HepG2 (cell line): ENCODE results near the gene SSH3. TPM values are rescaled to one million over a fixed set of nuclear protein-coding genes. Genes with fewer than 3 reads are reported as not detected.

Source experiments
- BRCA1 ChIP-seq: sonication (generic); formaldehyde crosslinking; IDR thresholded peaks from 2 replicates; pipeline ENCODE4 v1.4.0; 2020; ENCODE audit warnings: missing genetic modification reagents
- FOXJ3 ChIP-seq: sonication (generic); formaldehyde crosslinking; IDR thresholded peaks from 2 replicates; pipeline ENCODE4 v1.4.0; 2020; ENCODE audit warnings: missing genetic modification reagents, mild to moderate bottlenecking, borderline replicate concordance
- HDAC6 ChIP-seq: fragments of 200-600 bp; sonication (generic); IDR thresholded peaks from 2 replicates; pipeline ENCODE4 v1.7.0; 2017; ENCODE audit warnings: mild to moderate bottlenecking, antibody characterized with exemption, low read length, low read depth
- IRX3 ChIP-seq: sonication (generic); formaldehyde crosslinking; IDR thresholded peaks from 2 replicates; pipeline ENCODE4 v1.8.1; 2023; ENCODE audit warnings: mild to moderate bottlenecking, low read depth, missing genetic modification reagents, borderline replicate concordance
- NFRKB ChIP-seq: fragments of 450-650 bp; IDR thresholded peaks from 2 replicates; pipeline ENCODE4 v1.6.1; 2017
- NR2C2 ChIP-seq: sonication (generic); formaldehyde crosslinking; IDR thresholded peaks from 2 replicates; pipeline ENCODE4 v1.4.0; 2020; ENCODE audit warnings: missing genetic modification reagents, mild to moderate bottlenecking, moderate library complexity, borderline replicate concordance
- NRL ChIP-seq: sonication (generic); formaldehyde crosslinking; IDR thresholded peaks from 2 replicates; pipeline ENCODE4 v1.5.0; 2020; ENCODE audit warnings: missing genetic modification reagents, mild to moderate bottlenecking, moderate library complexity, borderline replicate concordance
- TBX2 ChIP-seq: sonication (generic); formaldehyde crosslinking; IDR thresholded peaks from 2 replicates; pipeline ENCODE4 v1.5.0; 2020; ENCODE audit warnings: missing genetic modification reagents, mild to moderate bottlenecking, borderline replicate concordance
- THAP11 ChIP-seq: IDR thresholded peaks from 2 replicates; pipeline ENCODE4 v1.6.1; 2016; ENCODE audit warnings: missing biosample characterization, missing genetic modification reagents
- U2AF2 ChIP-seq: fragments of 200-400 bp; formaldehyde crosslinking; IDR thresholded peaks from 2 replicates; pipeline ENCODE4 v1.6.1; 2017; ENCODE audit warnings: low read depth, mild to moderate bottlenecking, low read length
- ZBTB49 ChIP-seq: sonication (generic); formaldehyde crosslinking; IDR thresholded peaks from 2 replicates; pipeline ENCODE4 v1.4.0; 2020; ENCODE audit warnings: missing genetic modification reagents, borderline replicate concordance
- ZBTB7B ChIP-seq: sonication (generic); formaldehyde crosslinking; IDR thresholded peaks from 2 replicates; pipeline ENCODE4 v1.4.0; 2020; ENCODE audit warnings: missing genetic modification reagents
- ZNF296 ChIP-seq: sonication (generic); formaldehyde crosslinking; conservative IDR thresholded peaks from 2 replicates; pipeline ENCODE4 v1.5.0; 2020; ENCODE audit warnings: mild to moderate bottlenecking, missing genetic modification reagents
- ZNF510 ChIP-seq: sonication (generic); formaldehyde crosslinking; IDR thresholded peaks from 2 replicates; pipeline ENCODE4 v1.4.0; 2020; ENCODE audit warnings: low read depth, mild to moderate bottlenecking, missing genetic modification reagents
- ZNF513 ChIP-seq: sonication (generic); formaldehyde crosslinking; conservative IDR thresholded peaks from 2 replicates; pipeline ENCODE4 v1.5.0; 2020; ENCODE audit warnings: missing genetic modification reagents
- ZNF598 ChIP-seq: sonication (generic); formaldehyde crosslinking; IDR thresholded peaks from 2 replicates; pipeline ENCODE4 v1.5.1; 2020; ENCODE audit warnings: mild to moderate bottlenecking, missing genetic modification reagents, borderline replicate concordance
- ZNF839 ChIP-seq: sonication (generic); formaldehyde crosslinking; IDR thresholded peaks from 2 replicates; pipeline ENCODE4 v1.4.0; 2020; ENCODE audit warnings: missing genetic modification reagents, mild to moderate bottlenecking, borderline replicate concordance
- ZSCAN25 ChIP-seq: sonication (generic); formaldehyde crosslinking; IDR thresholded peaks from 2 replicates; pipeline ENCODE4 v1.8.0; 2022; ENCODE audit warnings: mild to moderate bottlenecking, missing genetic modification reagents
- polyA plus RNA-seq, 8 experiments: library from polyadenylated mRNA; depleted of rRNA in 3 of 8; stranded (reverse) in 7 of 8; unstranded in 1 of 8; fragments of >200 nt; fragmentation: Illumina TruSeq in 4 of 8; extraction: Trizol in 4 of 8; gene quantifications; 2 replicates each; pipeline versions ENCODE4 v1.2.1 to v1.2.3, GENCODE V29; 2011 to 2016; ENCODE audit warnings: low read depth in 4 of 8, missing spikeins in 1 of 8, mixed read lengths in 1 of 8; ENCODE audit not compliant: insufficient read depth in 1 of 8
- total RNA-seq, 5 experiments: library from RNA; depleted of rRNA; stranded (reverse); fragments of >200 nt; fragmentation: Illumina TruSeq; extraction: Trizol; gene quantifications; 2 replicates each; pipeline ENCODE4 v1.2.3, GENCODE V29; 2016; ENCODE audit warnings: low read depth in 1 of 5
- TF ChIP-seq, protein P1 (sequence below): sonication (generic); formaldehyde crosslinking; IDR thresholded peaks from 2 replicates; pipeline ENCODE4 v1.4.0; 2020; ENCODE audit warnings: missing genetic modification reagents
- TF ChIP-seq, protein P2 (sequence below): sonication (generic); formaldehyde crosslinking; IDR thresholded peaks from 2 replicates; pipeline ENCODE4 v1.8.0; 2022; ENCODE audit warnings: mild to moderate bottlenecking, missing genetic modification reagents; ENCODE audit not compliant: insufficient replicate concordance
- TF ChIP-seq, protein P3 (sequence below): sonication (generic); formaldehyde crosslinking; IDR thresholded peaks from 2 replicates; pipeline ENCODE4 v1.8.0; 2022; ENCODE audit warnings: missing genetic modification reagents, mild to moderate bottlenecking, borderline replicate concordance

Gene SSH3
- total and polyA plus RNA-seq, 2 of the 13 experiments (the other 11 are each of a cell fraction or from before 2014, with no cell fraction given) = 12.4 to 18.8 TPM

- TF ChIP-seq, protein P1, sequence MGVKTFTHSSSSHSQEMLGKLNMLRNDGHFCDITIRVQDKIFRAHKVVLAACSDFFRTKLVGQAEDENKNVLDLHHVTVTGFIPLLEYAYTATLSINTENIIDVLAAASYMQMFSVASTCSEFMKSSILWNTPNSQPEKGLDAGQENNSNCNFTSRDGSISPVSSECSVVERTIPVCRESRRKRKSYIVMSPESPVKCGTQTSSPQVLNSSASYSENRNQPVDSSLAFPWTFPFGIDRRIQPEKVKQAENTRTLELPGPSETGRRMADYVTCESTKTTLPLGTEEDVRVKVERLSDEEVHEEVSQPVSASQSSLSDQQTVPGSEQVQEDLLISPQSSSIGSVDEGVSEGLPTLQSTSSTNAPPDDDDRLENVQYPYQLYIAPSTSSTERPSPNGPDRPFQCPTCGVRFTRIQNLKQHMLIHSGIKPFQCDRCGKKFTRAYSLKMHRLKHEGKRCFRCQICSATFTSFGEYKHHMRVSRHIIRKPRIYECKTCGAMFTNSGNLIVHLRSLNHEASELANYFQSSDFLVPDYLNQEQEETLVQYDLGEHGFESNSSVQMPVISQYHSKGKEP (CRISPR knock-in tag) = no peak; the same call in none of the 2 replicates
- TF ChIP-seq ZNF296 (CRISPR knock-in tag) (no peak), BRCA1 (CRISPR knock-in tag) (no peak), ZBTB49 (CRISPR knock-in tag) (no peak), IRX3 (CRISPR knock-in tag) (no peak), ZNF598 (peak; percentile 27; the same call in 1 of the 2 replicates), TBX2 (peak; percentile 81), U2AF2 (peak; percentile 97), HDAC6 (no peak), ZNF513 (0 out of 2 replicates have a peak, but pooled peaks have one; percentile 57), FOXJ3 (CRISPR knock-in tag) (peak; percentile 66), ZNF839 (CRISPR knock-in tag) (no peak; the same call in 1 of the 2 replicates), ZNF510 (CRISPR knock-in tag) (no peak), ZBTB7B (CRISPR knock-in tag) (peak; percentile 73), NFRKB (no peak), NR2C2 (CRISPR knock-in tag) (peak; percentile 22; the same call in 1 of the 2 replicates), ZSCAN25 (CRISPR knock-in tag) (peak; percentile 38; the same call in 1 of the 2 replicates), THAP11 (peak; percentile 99), NRL (CRISPR knock-in tag) (peak; percentile 58; the same call in 1 of the 2 replicates)
- TF ChIP-seq, protein P2, sequence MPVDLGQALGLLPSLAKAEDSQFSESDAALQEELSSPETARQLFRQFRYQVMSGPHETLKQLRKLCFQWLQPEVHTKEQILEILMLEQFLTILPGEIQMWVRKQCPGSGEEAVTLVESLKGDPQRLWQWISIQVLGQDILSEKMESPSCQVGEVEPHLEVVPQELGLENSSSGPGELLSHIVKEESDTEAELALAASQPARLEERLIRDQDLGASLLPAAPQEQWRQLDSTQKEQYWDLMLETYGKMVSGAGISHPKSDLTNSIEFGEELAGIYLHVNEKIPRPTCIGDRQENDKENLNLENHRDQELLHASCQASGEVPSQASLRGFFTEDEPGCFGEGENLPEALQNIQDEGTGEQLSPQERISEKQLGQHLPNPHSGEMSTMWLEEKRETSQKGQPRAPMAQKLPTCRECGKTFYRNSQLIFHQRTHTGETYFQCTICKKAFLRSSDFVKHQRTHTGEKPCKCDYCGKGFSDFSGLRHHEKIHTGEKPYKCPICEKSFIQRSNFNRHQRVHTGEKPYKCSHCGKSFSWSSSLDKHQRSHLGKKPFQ (CRISPR knock-in tag) = no peak
- TF ChIP-seq, protein P3, sequence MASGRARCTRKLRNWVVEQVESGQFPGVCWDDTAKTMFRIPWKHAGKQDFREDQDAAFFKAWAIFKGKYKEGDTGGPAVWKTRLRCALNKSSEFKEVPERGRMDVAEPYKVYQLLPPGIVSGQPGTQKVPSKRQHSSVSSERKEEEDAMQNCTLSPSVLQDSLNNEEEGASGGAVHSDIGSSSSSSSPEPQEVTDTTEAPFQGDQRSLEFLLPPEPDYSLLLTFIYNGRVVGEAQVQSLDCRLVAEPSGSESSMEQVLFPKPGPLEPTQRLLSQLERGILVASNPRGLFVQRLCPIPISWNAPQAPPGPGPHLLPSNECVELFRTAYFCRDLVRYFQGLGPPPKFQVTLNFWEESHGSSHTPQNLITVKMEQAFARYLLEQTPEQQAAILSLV (CRISPR knock-in tag) = no peak
Measured at GRCh38 chr11:67317205-67317887, 14.0 kb downstream of the SSH3 start (continued).
